ENCODE data around the gene METTL1. TPM values are rescaled to one million over a fixed set of nuclear protein-coding genes. Genes with fewer than 3 reads are reported as not detected.

Gene METTL1
- total and polyA plus RNA-seq, 2 donors (not counting 1 experiment from before 2014, with no cell fraction given) = 9.1 to 9.2 TPM

GRCh38 chr12:57718641-57719528 is 53.0 kb downstream of the METTL1 start:
- no peaks in the 10 kb centered on the region for H3K9me3 ChIP-seq (ENCODE audit: control extremely low read depth in 1 of 3, control insufficient read depth in 2 of 3, insufficient read depth in 1 of 3, low read length in 2 of 3)
- peaks cover 14% of the 10 kb centered on the region for H3K4me1 Mint-ChIP-seq

More at GRCh38 chr12:57718641-57719528, 53.0 kb downstream of the METTL1 start:
- TF ChIP-seq CTCF (IDR thresholded peaks at IDR 0.05) (no peak), EZH2 (IDR thresholded peaks at IDR 0.05; ENCODE audit: borderline replicate concordance, insufficient read depth, low read depth, low read length, poor library complexity, severe bottlenecking) (no peak)
- H3K27ac Mint-ChIP-seq = no peak overlapping the region
- H3K9ac ChIP-seq (ENCODE audit: low read length) = no peak overlapping the region
- ATAC-seq (ENCODE audit: low read depth) (no peak), DNase-seq (no peak)
- no peak overlapping the region for H2AFZ ChIP-seq (ENCODE audit: insufficient read depth, low read depth, low read length, poor library complexity, severe bottlenecking)
- H3K36me3 ChIP-seq (replicated peaks in 1 of 2; ENCODE audit: control extremely low read depth in 1 of 2, control insufficient read depth in 1 of 2, extremely low read depth in 1 of 2, insufficient read depth in 2 of 2, low read length in 1 of 2) = peaks cover 3 to 62% of the 10 kb centered on the region in 2 experiments
- H3K9me3 Mint-ChIP-seq (ENCODE audit: insufficient read depth) = no peaks in the 10 kb centered on the region
- ChIA-PET CTCF (no interaction called here), POLR2A (interaction anchor here (0.6 kb wide), 1 partner anchor 967 kb away, joined by 7 read pairs; no protein-coding TSS in a partner anchor)
- H3K27ac ChIP-seq (ENCODE audit: low read length in 2 of 2) = no peak overlapping the region
- no peak overlapping the region for H3K4me3 Mint-ChIP-seq
- no peaks in the 10 kb centered on the region for H3K27me3 Mint-ChIP-seq
- H3K79me2 ChIP-seq (ENCODE audit: control insufficient read depth, insufficient read depth, low read length) = peaks cover 4% of the 10 kb centered on the region
- no peak overlapping the region for H3K4me3 ChIP-seq (ENCODE audit: control extremely low read depth in 1 of 5, extremely low read depth in 1 of 5, insufficient read depth in 1 of 5, low read depth in 2 of 5, low read length in 4 of 5)
- H4K20me1 ChIP-seq (ENCODE audit: control insufficient read depth, insufficient read depth, low read length, poor library complexity, severe bottlenecking) = peaks cover 29% of the 10 kb centered on the region
- H3K27me3 ChIP-seq (replicated peaks in 1 of 4; ENCODE audit: control extremely low read depth in 1 of 4, control insufficient read depth in 3 of 4, insufficient read depth in 4 of 4, low read length in 3 of 4) = no peaks in the 10 kb centered on the region
- WGBS (ENCODE audit: insufficient coverage) = 96% methylated on average over 8 of the region's 15 CpGs
- H3K4me2 ChIP-seq (replicated peaks; ENCODE audit: low read depth, low read length, poor library complexity, severe bottlenecking) = no peak overlapping the region
- peaks cover 13 to 19% of the 10 kb centered on the region in 2 donors for H3K4me1 ChIP-seq (ENCODE audit: control insufficient read depth in 2 of 2, insufficient read depth in 2 of 2, low read length in 2 of 2)
- intact Hi-C loops (cut with micrococcal nuclease) = no loop called here

Small RNAs within 50 kb of the gene (small RNA-seq; reads per million reads assigned to genes)
- gene RNU6-1083P (ENCODE audit: insufficient read length, low read depth, low replicate concordance) = not detected

Other genes with a start within 250 kb of the METTL1 start
- gene MBD6, start 249.3 kb downstream of the METTL1 start, total RNA-seq = 121 TPM in 2 replicates
- 22.8 and 39.4 TPM in 2 replicates for gene MBD6, start 249.3 kb downstream of the METTL1 start, polyA plus RNA-seq
- gene DCTN2, start 224.9 kb downstream of the METTL1 start, total RNA-seq = 94.3 and 97.6 TPM in 2 replicates
- 59.4 and 74.4 TPM in 2 replicates for gene DCTN2, start 224.9 kb downstream of the METTL1 start, polyA plus RNA-seq
- gene KIF5A, start 222.1 kb downstream of the METTL1 start, total RNA-seq = 0.56 and 0.67 TPM in 2 replicates
- gene KIF5A, start 222.1 kb downstream of the METTL1 start, polyA plus RNA-seq = 0.09 and 0.14 TPM in 2 replicates
- 20.1 and 24.7 TPM in 2 replicates for gene PIP4K2C, start 180.9 kb downstream of the METTL1 start, total RNA-seq
- gene PIP4K2C, start 180.9 kb downstream of the METTL1 start, polyA plus RNA-seq = 21.3 and 21.7 TPM in 2 replicates
- 3.5 and 4.0 TPM in 2 replicates for gene DTX3, start 167.3 kb downstream of the METTL1 start, total RNA-seq
- 7.3 and 9.0 TPM in 2 replicates for gene DTX3, start 167.3 kb downstream of the METTL1 start, polyA plus RNA-seq
- gene ARHGEF25, start 160.7 kb downstream of the METTL1 start, total RNA-seq = 0.15 TPM in 1 of 2 replicates, not detected in the other
- 0.12 TPM in 2 replicates for gene ARHGEF25, start 160.7 kb downstream of the METTL1 start, polyA plus RNA-seq
- gene B4GALNT1, start 138.9 kb downstream of the METTL1 start, total RNA-seq = 0.22 TPM in 1 of 2 replicates, not detected in the other
- 0.04 and 0.12 TPM in 2 replicates for gene B4GALNT1, start 138.9 kb downstream of the METTL1 start, polyA plus RNA-seq
- gene OS9, start 78.0 kb downstream of the METTL1 start, total RNA-seq = 182 and 200 TPM in 2 replicates
- 234 and 294 TPM in 2 replicates for gene OS9, start 78.0 kb downstream of the METTL1 start, polyA plus RNA-seq
- gene AGAP2, start 33.4 kb downstream of the METTL1 start, total RNA-seq = 27.0 and 27.6 TPM in 2 replicates
- gene AGAP2, start 33.4 kb downstream of the METTL1 start, polyA plus RNA-seq = 17.1 and 22.2 TPM in 2 replicates
- gene TSPAN31, start 27.1 kb downstream of the METTL1 start, total RNA-seq = 29.6 and 33.5 TPM in 2 replicates
- gene TSPAN31, start 27.1 kb downstream of the METTL1 start, polyA plus RNA-seq = 24.0 and 26.8 TPM in 2 replicates
- 43.1 and 44.6 TPM in 2 replicates for gene CDK4, start 19.8 kb downstream of the METTL1 start, total RNA-seq
- 21.5 and 34.8 TPM in 2 replicates for gene CDK4, start 19.8 kb downstream of the METTL1 start, polyA plus RNA-seq
- gene MARCHF9, start 17.0 kb downstream of the METTL1 start, total RNA-seq = 81.4 and 83.1 TPM in 2 replicates
- 120 and 128 TPM in 2 replicates for gene MARCHF9, start 17.0 kb downstream of the METTL1 start, polyA plus RNA-seq
- gene CYP27B1, start 5.0 kb downstream of the METTL1 start, total RNA-seq = 0.79 and 1.1 TPM in 2 replicates
- gene CYP27B1, start 5.0 kb downstream of the METTL1 start, polyA plus RNA-seq = 0.66 and 2.1 TPM in 2 replicates
- gene EEF1AKMT3, start 509 bp upstream of the METTL1 start, total RNA-seq = 1.3 and 2.6 TPM in 2 replicates
- gene EEF1AKMT3, start 509 bp upstream of the METTL1 start, polyA plus RNA-seq = 0.89 and 1.0 TPM in 2 replicates
- 20.6 and 20.9 TPM in 2 replicates for gene TSFM, start 10.7 kb upstream of the METTL1 start, total RNA-seq
- gene TSFM, start 10.7 kb upstream of the METTL1 start, polyA plus RNA-seq = 3.9 and 5.6 TPM in 2 replicates
- 5.3 and 6.9 TPM in 2 replicates for gene AVIL, start 46.6 kb upstream of the METTL1 start, total RNA-seq
- 3.4 and 3.5 TPM in 2 replicates for gene AVIL, start 46.6 kb upstream of the METTL1 start, polyA plus RNA-seq
- 203 and 209 TPM in 2 replicates for gene CTDSP2, start 74.6 kb upstream of the METTL1 start, total RNA-seq
- 77.1 and 99.1 TPM in 2 replicates for gene CTDSP2, start 74.6 kb upstream of the METTL1 start, polyA plus RNA-seq
- 6.2 and 6.5 TPM in 2 replicates for gene ATP23, start 169.5 kb upstream of the METTL1 start, total RNA-seq
- gene ATP23, start 169.5 kb upstream of the METTL1 start, polyA plus RNA-seq = 6.9 and 16.3 TPM in 2 replicates